HG03571 (cell line): ENCODE measurements around the gene UNC93A.
"Not testable (repeated sequence)": the region's sequence is repeated elsewhere in the genome, so short reads cannot be mapped to it uniquely, and the experiment has no call there.

ENCODE experiments used
- ATAC-seq: cut with Tn5 transposase; IDR thresholded peaks from one replicate; pipeline ENCODE4 v1.9.1; 2021; ENCODE audit not compliant: unreplicated experiment

Gene UNC93A

GRCh38 chr6:167338541-167339117 lies 47.5 kb downstream of the UNC93A start:
- no peak for ATAC-seq

DNA sequence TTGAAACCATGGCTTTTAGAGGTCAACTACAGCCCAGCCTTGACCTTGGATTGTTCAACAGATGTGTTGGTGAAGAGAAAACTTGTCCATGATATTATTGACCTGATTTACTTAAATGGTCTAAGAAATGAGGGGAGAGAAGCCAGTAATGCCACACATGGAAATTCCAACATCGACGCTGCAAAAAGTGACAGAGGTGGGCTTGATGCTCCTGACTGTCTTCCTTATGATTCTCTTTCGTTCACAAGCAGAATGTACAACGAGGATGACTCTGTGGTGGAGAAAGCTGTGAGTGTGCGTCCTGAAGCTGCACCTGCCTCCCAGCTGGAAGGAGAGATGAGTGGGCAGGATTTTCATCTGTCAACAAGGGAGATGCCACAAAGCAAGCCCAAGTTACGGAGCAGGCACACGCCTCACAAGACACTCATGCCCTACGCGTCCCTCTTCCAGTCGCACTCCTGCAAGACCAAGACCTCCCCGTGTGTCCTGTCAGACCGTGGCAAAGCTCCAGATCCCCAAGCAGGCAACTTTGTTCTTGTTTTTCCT lies 50.0 kb downstream of the UNC93A start:
- no peak for ATAC-seq

- no peak for ATAC-seq
Measured at GRCh38 chr6:167341665-167342655, 50.8 kb downstream of the UNC93A start.

- no peak for ATAC-seq
Measured at GRCh38 chr6:167342879-167343610, 51.9 kb downstream of the UNC93A start.

- ATAC-seq: no peak
Measured at GRCh38 chr6:167345348-167345747, 54.2 kb downstream of the UNC93A start.

- ATAC-seq: no peak
Measured at GRCh38 chr6:167345960-167346359, 54.8 kb downstream of the UNC93A start.

DNA sequence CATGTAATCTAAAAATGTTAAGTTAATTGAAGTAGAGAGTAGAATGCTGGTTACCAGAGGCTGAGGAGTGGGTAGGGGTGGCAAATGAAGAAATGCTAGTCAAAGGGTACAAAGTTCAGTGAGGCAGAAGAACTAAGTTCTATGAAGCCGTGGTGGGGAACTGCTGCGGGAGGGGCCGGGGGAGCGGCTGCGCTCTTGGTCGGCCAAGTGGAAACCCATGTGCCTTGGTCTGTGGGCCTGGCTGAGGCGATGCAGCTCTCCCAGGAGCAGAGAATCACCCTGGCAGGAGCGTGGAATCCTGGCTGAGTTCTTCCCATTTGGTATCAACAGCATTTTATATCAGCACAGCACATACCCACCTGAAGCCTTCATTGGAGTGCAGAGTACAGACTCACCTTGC lies 56.1 kb downstream of the UNC93A start:
- no peak for ATAC-seq

GRCh38 chr6:167349631-167350274 lies 58.6 kb downstream of the UNC93A start:
- no peak for ATAC-seq

DNA sequence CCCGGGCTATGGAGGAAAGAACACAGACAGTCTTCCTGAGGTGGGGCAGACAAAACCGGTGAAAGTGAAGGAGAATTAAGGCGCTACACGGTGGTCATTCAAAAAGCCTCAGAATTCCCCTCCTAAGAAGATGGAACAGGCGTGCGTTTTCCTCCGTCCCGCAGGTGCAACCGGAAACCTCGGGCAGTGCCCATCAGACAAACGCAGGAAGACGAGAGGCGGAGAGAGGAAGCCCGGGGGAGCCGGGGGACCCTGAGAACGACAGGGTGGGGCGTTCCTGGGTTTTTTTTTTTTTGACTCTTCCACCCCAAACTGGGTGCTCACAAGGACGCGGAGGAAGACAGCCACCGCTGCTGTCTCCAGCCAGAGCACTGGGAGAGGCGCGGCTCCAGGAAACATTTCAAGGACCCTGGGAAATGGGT lies 59.2 kb downstream of the UNC93A start:
- no peak for ATAC-seq

GRCh38 chr6:167350731-167351655 lies 59.9 kb downstream of the UNC93A start:
- peak; percentile 62 for ATAC-seq

DNA sequence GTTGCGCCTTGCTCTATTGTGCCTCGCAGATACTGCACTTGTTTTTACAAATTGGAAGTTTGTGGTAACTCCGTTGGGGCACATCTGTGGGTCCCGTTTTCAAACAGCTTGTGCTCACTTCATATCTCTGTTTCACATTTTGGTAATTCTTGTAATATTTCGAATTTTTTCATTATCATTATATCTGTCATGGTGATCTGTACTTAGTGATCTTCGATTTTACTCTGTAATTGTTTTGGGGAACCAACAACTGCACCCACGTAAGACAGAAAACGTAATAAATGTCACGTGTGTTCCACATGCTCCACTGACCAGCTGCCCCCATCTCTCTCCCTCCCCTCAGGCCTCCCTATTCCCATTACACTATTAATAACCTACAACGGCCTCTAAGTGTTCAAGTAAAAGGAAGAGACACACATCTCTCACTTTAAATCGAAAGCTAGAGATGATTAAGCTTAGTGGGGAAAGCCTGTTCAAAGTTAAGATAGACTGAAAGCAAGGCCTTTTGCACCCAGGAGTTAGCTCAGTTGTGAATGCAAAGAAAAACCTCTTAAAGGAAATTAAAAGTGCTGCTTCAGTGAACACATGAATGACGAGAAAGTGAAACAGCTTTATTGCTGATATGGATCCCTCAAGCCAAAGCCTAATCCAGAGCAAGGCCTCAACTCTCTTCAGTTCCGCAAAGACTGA lies 60.7 kb downstream of the UNC93A start:
- ATAC-seq: no peak

DNA sequence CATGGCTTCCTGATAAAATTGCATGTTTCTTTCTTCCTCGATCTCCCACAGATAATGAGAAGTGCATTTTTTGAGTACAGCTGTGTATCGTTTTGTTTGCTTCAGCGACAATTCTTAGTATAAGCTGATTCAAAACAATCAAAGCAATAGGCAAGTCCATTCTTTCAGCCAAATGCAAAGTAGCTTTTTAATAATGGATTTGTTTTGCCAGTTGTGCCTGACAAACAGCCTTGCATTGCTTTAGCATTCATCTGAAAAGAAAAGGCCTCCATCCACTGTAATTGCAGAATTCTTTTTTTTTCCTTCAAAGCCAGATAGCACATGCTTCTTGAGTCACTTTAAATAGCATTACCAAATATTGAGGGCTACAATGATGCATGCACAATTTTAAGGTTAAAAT lies 65.8 kb downstream of the UNC93A start:
- no peak for ATAC-seq

DNA sequence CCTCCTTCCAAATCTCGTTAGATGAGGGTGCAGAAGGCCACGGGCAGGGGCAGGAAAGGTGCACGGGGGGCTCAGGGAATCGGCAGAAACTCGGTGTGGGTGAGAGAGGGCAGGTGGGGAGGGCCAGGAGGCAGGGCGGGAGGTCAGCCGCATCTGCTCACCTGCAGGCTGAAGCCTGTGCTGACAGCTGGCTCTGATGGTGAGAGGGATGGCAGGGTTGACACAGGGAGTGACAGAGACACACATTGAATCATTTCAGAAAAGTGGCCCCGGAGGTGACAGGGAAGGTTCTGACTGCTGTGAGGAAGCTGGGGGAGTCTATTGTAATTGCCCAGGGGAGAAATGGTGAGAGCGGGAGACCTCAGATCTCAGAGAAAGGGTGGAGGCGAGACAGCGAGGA lies 67.3 kb downstream of the UNC93A start:
- not testable (repeated sequence) for ATAC-seq

- not testable (repeated sequence) for ATAC-seq
Measured at GRCh38 chr6:167361170-167361569, 70.1 kb downstream of the UNC93A start.
